Right renal pelvis (tissue), 4 donors: Measurements from ENCODE around the gene SNX20. TPM values are rescaled to one million over a fixed set of nuclear protein-coding genes. Genes with fewer than 3 reads are reported as not detected.

Source experiments
- DNase-seq, 4 donors: peaks; one replicate each; pipeline ENCODE4 v3.0.0-alpha.2; 2013; ENCODE audit warnings: low read depth in 4 of 4, low spot score in 3 of 4, missing footprints in 1 of 4
- polyA plus RNA-seq, 4 donors: library from polyadenylated mRNA; unstranded; fragments of 120-200 nt; gene quantifications; one replicate each; pipeline ENCODE4 v1.2.1, GENCODE V29; 2013; ENCODE audit not compliant: insufficient read length in 4 of 4

Gene SNX20
- polyA plus RNA-seq, 4 donors = 0.43 to 0.59 (median 0.51) TPM

DNA sequence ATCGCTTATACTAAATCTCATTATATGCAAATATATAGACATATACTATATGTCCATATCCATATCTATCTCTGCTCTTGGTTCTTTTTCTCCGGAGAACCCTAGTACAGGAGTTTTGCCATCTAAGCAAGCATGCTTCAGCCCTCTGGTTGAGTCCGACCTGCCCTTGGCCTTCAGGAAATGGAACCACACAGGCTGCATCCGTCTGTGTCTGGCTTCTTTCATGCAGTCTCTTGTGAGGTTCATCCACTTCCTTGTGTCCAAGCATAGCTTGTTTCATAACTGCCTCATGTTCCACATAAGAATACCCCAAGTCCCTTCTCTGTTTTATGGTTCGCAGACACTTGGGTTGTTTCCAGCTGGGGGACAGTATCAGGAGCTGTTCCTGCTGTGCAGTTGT is 16.8 kb downstream of the SNX20 start:
- DNase-seq = no peak

DNA sequence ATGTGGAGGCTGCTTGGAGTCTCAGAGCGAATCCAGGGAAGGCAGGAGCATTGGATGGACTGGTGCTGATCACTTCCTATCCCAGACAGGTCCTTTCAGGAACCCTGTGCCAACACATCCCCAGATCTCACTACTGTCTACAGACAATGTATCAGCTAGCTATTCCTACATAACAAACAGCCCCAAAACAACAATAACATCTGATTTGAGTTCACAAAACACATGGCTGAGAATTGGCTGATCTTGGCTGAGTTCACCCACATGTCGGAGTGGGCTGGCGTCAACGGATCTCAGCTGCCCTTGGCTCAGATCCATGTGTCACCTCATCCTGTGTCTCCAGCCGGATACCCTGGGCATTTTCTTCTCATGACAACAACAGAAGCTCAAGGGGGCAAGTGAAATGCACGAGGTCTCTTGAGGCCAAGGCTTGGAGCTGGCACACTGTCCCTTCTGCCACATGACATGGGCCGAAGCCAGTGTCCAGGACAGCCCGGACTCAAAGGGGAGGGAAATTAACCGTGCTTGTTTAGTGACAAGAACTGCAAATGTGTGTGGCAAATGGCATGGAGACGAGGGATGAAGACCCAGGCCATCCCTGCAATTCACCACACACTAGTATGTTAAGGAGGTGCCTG is 18.7 kb downstream of the SNX20 start:
- no peak for DNase-seq

DNA sequence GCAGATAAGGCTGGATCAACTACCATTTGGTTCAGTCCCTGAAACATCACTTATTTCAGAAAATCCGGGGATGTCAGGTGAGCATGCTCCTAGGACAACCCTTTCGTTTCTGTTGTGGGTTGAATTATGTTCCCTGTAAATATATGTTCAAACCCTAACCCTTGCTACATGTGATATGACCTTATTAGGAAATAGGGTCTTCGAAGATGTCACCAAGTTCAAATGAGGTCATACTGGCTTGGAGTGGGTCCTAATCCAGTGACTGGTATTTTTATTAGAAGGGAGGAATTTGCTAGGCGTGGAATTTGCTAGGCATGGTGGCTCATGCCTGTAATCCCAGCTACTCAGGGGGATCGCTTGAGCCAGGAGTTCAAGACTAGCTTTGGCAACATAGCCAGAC is 21.3 kb downstream of the SNX20 start:
- no peak for DNase-seq

DNA sequence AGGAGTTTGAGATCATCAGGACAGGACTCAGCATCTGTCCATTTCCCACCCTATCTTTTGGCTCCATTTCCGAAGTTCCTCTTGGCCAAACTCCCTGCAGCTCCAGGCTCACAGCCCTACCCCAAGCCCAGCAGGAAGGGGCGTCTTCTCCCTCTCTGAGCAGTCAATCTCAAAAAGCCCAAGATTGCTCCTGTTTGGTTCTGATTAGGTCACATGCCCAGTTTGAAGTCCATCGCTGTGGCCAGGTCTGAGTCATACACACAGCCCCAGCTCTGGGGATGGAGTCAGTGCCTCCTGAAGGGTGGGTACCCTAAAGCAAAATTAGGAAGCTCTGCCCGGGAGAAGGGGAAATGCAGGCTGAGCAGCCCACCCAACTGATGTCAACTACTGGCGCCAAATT is 23.9 kb downstream of the SNX20 start:
- DNase-seq = no peak

DNA sequence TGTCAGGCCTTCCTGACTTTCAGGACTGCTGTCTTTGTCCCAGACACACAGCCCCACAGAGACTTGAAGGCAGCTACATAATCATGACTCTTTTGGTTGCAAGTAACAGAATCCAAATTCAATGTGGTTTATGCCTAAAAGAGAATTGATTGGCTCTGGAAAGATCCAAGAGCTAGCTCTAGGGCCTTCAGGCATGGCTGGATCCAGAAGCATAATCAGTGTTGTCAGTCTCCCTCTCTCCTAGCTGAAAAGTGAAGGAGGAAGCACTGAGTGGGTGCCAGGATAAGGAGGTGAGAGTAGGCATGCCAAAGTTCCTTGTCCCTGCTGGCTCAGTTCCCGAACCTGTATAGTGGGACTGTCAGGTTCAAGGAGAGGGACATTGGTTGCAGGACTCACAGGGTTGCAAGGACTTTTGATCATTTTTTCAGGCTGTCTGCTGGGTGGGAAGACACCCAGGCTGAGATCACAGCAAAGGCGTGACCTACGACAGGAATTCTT is 25.5 kb downstream of the SNX20 start:
- no peak for DNase-seq

DNA sequence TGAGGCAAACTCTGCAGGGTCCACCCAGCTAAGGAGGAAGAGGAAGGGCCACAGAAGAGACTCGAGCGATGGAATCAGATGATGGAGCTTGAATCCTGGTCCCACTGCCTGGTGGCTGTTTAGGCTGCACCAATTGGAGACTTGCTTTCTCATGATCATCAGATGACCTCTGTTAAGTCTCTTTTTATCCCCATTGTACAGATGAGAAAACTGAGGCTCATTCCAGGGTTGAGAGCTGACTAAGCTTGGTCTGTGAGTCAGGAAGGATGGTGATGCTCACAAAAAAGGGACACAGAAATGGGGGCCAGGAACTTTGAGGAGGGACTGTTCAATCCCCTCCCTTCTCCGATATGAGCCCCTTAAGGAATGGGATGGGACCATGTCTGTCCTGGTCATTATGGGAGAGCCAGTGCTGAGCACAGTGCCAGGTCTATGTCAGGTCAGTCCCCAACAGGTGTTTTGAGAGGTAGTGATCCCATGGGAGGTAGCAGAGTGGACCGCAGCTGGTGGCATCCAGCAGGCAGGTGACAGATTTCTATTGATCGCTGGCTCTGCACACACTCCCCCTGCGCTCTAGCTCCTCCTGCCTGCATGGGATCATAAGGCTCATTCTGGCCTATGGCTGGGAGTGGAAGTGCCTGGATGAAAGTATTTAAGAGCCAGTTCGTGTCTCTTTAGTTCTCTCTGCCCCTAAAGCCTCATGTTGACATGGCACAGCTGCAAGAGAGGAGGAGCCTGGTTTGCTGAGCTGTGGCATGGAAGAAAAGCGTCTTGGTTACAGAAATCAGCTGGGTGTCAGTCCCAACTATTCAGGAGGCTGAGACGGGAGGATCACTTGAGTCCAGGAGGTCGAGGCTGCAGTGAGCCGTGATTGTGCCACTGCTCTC is 27.2 kb downstream of the SNX20 start:
- no peak for DNase-seq

DNA sequence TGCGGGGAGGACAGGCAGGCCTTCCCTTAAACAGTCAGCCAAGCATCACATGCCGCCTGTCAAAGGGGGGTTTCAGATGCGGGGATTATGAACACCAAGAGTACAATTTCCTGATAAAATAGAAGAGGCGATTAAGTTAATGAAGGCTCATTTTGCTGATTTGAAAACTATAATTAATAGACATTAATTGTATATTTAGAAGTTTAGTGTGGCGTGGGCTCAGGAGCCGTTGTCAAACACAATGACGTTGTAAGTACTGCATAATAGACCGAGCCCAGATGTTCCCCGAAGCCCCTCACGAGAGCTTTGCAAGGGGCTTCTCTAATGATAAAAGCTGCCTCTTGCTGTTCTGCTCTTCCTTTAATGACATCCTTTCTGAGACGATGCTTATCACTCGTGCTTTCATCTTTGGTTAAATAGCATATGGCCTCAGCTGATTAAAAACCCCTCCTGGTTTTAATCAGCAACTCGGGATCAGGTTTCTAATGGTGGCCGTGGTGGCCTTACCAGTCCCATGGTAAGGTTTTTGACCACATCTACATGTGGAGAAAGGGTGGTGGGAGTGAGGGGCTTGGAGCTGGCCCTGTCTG is 28.2 kb downstream of the SNX20 start:
- DNase-seq = no peak

DNA sequence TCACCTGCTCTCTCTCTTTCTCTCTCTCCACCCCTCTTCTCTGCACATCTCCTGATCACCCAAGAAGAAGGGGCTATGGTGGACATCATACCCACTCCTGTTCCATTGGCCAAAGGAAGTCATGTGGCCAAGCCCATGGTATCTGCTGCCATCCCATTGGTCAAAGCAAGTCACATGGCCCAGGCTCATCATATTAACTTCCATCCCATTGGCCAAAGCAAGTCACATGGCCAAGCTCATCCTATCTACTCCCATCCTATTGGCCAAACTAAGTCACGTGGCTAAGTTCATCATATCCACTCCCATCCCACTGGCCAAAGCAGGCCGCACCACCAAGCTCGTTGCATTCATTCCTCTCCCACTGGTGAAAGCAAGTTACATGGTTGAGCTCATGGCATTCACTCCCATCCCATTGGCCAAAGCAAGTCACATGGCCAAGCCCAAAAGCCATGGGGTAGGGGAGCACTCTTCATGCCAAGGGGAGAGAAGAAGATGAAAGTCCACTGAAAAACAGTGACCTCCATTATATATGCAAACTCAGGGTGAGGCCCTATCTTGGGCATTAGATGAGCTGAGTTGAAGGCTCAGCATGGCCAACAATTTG is 29.2 kb downstream of the SNX20 start:
- DNase-seq = no peak

DNA sequence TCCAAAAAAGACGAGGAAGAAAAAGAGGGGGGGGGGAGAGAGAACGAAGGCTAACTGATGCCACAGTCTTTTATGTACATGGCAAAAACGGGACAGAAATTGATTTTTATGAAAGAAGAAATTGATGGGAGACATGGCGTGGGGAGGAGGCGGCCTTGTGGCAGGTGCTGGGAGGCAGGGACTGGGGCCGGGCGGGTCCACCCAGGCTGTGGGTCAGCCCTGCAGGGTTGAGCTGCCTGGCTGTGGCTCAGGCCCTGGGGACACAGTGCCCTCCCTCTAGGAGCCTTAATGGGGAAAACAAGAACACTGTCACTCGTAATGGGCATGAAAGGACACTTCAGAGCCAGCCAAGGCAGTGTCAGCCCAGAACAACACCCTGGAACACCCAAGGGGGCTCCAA is 34.8 kb downstream of the SNX20 start:
- no peak for DNase-seq

DNA sequence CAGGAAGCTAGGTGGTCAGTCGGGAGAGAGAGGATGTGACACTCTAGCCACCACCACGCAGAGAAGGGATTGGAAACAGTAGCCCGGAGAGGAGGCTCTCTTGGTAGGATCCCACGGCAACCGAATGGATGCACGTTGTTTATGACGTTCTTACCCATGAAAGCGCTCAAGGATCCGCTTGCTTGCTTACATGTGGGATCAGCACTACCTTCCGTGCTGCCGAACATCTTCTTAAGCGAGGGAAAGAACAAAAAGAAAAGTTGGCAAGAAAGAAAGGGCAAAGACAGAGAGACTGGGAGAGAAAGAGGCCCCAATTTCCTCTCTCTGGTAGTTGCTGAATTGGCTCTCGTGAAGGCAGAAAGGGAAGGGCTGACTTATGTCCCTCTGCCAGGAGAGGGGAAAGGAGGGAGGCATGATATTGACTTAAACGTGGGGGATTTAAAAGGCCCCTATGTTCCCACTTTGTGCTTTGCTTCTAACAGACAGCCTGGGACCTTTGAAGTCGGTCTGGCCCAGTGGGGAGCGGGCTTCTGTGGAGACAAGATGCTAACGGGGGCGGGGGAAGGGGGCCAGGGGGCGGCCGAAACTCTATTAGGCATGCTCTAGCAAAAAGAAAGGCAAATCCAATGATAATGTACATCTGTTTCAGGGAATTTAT is 35.4 kb downstream of the SNX20 start:
- peak in 1 of 4 donors; percentile 46 for DNase-seq

DNA sequence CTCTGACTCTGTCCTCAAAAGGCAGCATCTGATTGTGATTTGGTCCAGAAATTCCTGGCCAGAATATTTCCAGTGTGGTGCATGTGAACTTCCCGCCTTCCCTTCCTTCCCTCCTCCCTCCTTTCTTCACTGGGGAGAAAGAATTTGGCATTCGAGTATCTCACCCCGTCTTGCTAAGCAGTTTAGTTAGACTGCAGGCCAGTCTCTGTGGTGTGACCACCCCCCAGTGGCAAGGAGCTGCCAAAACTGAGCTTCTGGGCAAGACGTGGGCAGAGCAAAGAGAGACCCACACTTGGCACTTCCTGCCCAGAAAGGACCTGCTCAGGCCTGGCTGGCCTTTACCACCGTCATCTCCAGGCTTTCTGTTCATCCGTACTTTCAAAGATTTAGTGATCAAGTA is 36.4 kb downstream of the SNX20 start:
- DNase-seq = no peak

DNA sequence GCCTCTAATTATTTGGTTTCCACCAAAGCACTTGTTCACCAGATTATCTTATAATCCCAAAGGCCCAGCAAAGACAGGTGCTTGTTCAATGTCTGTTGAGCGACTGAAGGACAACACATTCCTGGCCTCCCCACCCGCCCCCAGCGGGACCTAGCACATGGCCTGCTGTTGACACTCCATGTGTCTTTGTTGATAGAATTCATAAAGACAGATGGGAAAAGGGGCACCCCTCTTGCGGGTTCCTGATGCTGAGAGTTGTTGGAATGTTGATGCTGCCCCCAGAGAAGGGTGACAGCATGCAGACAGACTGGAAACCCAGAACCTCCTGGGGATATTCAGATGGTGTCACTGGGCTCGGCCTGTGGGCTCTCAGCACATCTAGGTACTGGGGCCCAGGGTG is 36.9 kb downstream of the SNX20 start:
- DNase-seq = no peak

DNA sequence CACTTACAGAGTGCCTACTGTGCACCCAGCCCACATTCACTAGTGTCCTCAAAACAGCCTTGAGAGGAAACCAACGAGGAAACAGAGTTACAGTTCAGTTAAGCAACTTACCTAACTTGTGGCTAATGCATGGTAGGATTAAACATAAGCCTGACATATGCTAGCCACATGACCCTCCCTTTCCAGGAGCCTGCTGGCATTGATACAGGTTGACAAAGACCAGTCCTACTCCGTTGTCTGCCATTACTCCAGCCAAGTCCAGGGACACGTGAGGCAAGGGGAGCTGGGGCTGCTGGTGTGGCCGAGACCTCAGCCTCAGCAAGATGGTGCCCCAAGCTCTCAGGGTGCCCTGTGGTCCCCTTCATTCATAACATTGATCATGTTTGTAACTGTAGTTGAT is 37.9 kb downstream of the SNX20 start:
- no peak for DNase-seq

DNA sequence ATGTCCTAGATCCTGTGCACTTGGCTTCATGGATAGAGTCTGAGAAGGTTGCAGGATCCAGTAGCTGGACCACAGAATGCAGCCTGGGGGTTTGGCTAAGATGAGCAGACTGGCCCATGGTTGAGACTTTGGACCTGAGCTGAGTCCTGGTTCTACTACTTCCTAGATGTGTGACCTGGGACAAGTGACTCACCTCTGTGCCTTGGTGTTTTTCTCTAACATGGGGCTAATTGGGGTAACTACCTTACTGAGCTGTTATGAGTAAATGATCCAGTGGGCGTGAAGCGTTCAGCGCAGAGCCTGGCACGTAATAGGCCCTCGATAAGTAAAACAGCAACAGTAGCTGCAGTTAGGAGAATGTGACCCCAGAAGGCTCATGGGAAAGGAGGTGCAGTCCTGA is 38.8 kb downstream of the SNX20 start:
- no peak for DNase-seq

DNA sequence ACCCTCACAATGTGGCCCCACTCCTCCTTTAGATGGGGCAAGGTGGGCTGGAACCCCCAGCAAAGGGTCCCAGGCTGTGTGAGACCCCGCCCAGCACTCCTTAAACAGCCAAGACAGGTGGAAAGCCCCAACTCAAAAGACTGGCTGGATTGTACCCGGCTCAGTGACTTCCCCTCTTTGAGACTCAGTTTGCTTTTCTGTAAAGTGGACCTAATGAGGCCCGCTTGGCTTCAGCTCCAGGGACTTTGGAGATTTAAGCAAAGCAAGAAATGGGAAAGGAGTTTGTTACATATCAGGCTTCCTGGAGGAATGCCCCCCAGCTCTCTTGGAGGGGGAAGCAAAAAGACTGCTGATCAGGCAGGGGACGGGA is 39.3 kb downstream of the SNX20 start:
- no peak for DNase-seq

DNA sequence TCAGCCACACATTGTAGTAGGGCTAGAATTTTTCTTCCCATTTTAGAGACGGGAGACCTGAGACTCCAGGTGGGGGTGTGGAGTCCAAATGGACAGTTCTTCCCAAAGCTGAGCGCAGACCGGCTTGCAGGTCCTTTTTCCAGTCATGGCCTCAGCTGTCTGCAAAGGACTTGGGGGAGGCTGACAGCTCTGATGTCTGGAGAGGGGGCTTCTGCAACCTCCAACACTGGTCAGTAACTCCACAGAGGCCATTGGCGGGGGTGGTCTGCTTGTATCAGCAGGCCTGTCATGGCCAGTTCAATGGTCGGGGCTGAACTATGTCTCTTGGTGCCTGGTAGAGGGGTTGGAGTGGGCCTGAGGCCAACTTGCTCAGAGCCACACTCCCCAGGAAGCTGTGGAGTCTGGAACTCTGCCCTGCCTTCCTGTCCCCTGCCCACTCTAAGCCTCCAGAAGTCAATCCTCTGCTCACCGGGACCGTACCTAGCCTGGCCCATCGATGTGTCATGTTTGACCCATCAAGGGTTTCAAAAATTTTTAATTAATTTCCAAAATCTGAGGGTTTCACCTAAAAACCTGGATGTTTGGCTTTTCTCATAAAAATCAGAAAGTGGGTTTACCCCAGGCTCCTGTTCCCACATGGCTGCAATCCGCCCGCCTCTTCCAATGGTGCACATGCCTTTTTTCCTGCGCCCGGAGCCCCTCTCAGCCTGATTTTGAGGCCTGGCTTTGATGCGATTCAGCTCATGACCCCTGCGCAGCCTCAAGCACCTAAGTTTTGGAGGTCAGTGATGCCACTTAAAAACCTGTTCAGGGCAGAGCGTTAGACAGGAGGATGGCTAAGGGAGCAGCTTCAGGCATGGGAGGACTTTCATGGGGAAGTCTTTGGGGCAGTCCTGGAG is 39.9 kb downstream of the SNX20 start:
- DNase-seq = no peak

DNA sequence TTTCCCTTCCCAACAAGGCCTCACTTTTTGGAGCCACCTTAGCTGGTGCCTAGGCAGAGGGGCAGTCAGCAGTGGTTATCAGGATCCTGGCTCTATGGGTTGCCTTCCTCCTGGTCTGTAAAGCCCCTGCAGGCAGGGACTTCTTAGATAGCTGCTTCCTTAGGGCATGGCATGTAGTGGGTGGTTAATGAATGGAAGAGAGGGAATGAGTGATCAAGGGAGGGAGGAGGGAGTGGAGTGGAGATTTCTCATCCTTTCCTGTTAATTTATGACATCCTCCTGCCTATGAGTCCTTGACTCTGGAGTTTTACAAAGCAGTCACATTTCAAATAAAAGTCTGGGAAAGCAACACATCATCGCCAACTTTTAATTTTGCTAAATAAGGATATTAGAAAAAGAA is 40.7 kb downstream of the SNX20 start:
- no peak for DNase-seq

DNA sequence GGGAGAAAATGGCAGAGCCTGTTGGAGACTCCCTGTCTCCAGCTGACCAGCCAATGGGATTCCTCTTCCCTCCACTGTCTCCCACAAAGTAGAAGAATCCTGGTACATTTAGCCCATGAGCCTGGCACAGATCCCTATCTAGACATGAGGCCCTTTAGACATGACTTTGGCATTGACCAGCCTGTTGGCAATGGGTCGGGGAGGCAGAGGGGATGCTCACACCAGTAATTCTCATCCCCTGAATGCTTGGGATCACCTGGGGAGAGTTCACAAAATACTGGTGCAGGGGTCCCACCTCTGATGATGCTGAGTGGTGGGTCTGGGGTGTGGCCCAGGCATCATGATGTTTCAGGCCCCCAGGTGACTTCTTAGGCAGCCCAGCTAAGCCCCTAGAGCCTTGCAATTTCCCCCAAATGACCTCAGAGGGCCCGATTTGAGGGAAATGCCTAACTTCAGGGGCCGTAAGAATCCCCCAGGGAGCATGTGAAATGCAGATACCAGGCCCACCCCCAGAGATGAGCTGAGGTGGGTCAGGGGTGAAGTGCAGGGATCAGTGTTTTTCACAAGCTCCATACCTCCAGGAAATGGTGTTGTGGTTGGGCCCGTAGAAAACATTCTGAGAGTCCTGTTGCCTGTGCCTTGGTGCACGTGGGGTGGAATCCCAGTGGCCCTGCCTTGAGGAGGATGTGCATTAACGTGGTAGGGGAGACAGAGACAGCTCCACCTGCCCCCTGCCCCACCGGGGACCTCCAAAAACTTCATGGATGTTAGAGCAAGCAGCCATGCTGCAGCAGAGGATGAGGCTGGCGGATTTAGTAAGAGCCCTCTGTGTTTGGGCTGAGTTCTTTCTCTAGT is 42.1 kb downstream of the SNX20 start:
- DNase-seq = no peak
